Measurements from ENCODE around the gene SF3B4.

SF3B4 gene

DNA sequence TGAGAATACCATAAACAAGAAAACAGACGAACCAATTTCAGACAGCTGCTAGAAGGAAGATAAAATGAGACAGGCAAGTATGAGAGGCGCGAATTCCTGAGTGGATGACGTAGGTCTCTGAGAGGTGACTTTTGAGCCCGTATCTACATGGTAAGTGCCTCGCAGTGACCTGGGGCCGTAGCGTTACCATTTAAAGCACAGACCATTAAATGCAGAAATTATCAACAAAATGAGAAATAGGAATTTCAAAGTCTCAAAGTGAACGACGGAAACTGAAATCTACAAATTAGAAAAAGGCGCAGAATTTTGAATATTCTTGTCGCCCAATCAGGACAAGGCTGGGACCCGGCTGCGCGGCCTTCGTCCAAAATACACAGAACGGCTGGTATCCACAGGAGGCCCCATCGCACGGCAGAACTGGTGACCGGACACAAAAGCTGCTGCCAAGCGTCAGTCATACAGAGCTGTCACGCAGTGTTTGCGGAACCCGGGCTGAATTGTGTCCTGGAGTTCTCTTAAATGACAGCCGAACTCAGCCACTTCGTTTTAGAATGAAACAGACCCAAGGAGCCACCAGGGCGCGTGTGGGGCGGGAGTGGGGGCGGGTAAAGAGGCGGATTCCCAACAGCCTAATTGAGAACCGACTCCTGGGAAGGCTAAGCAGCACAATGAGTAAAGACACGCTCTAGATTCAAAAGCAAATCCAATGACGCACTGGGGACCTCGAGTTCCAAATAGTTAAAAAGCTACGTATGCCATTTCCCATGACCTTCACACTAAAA is 42.1 kb downstream of the SF3B4 start:
- H3K27ac ChIP-seq (ENCODE audit: low read length), result no peak overlapping the region
- no peak overlapping the region for H3K4me3 ChIP-seq (ENCODE audit: low read depth in 1 of 2, low read length in 2 of 2)
- H3K27me3 ChIP-seq (ENCODE audit: insufficient read depth, low read length, poor library complexity), result no peaks in the 10 kb centered on the region
- H3K4me2 ChIP-seq (ENCODE audit: insufficient read depth, low read length), result no peak overlapping the region
- TF ChIP-seq, protein P1, sequence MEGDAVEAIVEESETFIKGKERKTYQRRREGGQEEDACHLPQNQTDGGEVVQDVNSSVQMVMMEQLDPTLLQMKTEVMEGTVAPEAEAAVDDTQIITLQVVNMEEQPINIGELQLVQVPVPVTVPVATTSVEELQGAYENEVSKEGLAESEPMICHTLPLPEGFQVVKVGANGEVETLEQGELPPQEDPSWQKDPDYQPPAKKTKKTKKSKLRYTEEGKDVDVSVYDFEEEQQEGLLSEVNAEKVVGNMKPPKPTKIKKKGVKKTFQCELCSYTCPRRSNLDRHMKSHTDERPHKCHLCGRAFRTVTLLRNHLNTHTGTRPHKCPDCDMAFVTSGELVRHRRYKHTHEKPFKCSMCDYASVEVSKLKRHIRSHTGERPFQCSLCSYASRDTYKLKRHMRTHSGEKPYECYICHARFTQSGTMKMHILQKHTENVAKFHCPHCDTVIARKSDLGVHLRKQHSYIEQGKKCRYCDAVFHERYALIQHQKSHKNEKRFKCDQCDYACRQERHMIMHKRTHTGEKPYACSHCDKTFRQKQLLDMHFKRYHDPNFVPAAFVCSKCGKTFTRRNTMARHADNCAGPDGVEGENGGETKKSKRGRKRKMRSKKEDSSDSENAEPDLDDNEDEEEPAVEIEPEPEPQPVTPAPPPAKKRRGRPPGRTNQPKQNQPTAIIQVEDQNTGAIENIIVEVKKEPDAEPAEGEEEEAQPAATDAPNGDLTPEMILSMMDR (IDR thresholded peaks at IDR 0.05; ENCODE audit: borderline replicate concordance, extremely low read depth, low read length, poor library complexity, severe bottlenecking), result no peak
- no peak for TF ChIP-seq EZH2 (IDR thresholded peaks at IDR 0.05; ENCODE audit: borderline replicate concordance, low read depth, low read length, severe bottlenecking)
- no peaks in the 10 kb centered on the region for H4K20me1 ChIP-seq (ENCODE audit: insufficient read depth, low read length)
- no peaks in the 10 kb centered on the region for H3K79me2 ChIP-seq (ENCODE audit: insufficient read depth, low read length)
- no peak overlapping the region for H2AFZ ChIP-seq (ENCODE audit: low read depth, low read length)
- no peaks in the 10 kb centered on the region for H3K4me1 ChIP-seq (ENCODE audit: insufficient read depth, low read length)
- DNase-seq, result no peak
- no peaks in the 10 kb centered on the region for H3K36me3 ChIP-seq (ENCODE audit: insufficient read depth, low read length)
- ATAC-seq (ENCODE audit: insufficient read depth, low read depth), result no peak
- no peak overlapping the region for H3K9ac ChIP-seq (ENCODE audit: low read depth, low read length)
- H3K9me3 ChIP-seq (ENCODE audit: insufficient read depth, low read length, severe bottlenecking), result no peaks in the 10 kb centered on the region

DNA sequence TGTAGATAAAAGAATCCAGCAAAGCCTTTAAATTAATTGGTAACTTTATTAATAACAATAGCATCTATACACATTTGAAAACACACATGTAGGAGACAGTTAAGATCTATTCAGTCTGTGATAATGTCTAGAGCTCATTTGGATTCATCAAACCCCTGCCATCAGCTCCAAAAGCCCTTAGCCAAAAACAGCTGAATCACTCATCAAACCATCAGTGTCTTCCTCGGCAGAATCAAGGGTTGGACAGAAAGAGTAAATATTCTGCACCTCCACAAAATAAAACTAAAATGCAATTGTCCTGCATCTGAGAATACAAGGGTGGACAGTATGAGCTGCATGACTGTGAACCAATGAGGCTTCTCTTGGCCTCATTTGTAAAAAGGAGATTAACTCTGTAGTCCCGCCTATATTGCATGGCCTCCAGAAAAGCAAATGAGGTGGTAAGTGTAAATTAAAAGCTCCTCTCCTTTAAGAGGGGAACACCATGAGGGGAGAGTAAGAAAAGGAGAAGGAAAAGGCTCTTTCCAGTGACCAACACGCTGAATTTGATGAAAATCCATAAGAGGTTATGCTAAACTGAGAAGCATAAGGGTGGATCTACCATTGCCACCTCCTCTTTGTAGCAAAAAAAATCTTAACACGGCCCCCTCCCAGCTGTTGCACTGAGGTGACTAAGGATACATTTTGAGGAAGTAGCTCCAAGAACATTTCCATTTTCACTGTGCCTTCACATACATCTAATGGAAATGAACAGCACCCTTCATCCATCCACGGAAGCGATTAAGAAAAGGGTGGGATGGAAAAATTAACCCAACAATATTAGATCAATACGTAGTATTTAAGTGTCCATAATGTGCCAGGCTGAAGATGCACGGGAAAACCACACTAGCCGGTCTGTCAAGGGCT is 42.9 kb downstream of the SF3B4 start:
- H3K9ac ChIP-seq (ENCODE audit: low read depth, low read length), result no peak overlapping the region
- TF ChIP-seq, protein P1 (IDR thresholded peaks at IDR 0.05; ENCODE audit: borderline replicate concordance, extremely low read depth, low read length, poor library complexity, severe bottlenecking), result no peak
- no peak for TF ChIP-seq EZH2 (IDR thresholded peaks at IDR 0.05; ENCODE audit: borderline replicate concordance, low read depth, low read length, severe bottlenecking)

DNA sequence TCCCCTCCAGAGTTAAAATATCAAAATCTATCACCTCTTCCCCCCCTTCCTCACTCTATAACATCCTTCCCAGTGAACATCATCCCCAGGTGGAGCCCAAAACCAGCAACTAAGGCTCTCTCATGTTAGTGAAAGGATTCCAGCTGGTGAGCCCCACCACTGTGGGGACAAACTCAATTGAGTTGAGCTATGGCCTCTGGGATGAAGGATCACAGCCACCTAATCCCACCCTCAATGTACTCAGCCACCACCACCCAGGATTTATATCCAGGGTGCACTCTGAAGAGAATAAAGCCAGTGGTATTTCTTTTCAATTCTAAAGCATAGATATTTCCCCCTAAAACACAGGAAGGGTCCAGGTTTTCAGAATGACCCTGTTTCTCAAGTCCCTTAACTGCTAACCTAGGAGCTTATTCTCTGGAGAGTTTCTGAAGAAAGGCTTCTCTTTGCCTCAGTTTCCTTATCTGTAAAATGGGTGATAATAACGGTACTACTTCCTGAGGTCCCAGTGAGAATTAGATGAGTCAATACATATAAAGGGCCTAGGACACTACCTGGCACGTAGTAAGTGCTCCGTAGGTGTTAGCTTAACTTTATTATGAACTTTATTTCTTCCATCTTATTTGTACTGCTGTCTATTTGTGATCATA is 43.9 kb downstream of the SF3B4 start:
- H3K36me3 ChIP-seq (ENCODE audit: insufficient read depth, low read length), result no peaks in the 10 kb centered on the region
- no peak for DNase-seq
- H3K4me1 ChIP-seq (ENCODE audit: insufficient read depth, low read length), result peaks cover 9% of the 10 kb centered on the region
- H3K79me2 ChIP-seq (ENCODE audit: insufficient read depth, low read length), result no peaks in the 10 kb centered on the region
- H3K9ac ChIP-seq (ENCODE audit: low read depth, low read length), result no peak overlapping the region
- no peaks in the 10 kb centered on the region for H4K20me1 ChIP-seq (ENCODE audit: insufficient read depth, low read length)
- TF ChIP-seq EZH2 (IDR thresholded peaks at IDR 0.05; ENCODE audit: borderline replicate concordance, low read depth, low read length, severe bottlenecking), result no peak
- TF ChIP-seq, protein P1 (IDR thresholded peaks at IDR 0.05; ENCODE audit: borderline replicate concordance, extremely low read depth, low read length, poor library complexity, severe bottlenecking), result no peak
- no peaks in the 10 kb centered on the region for H3K27me3 ChIP-seq (ENCODE audit: insufficient read depth, low read length, poor library complexity)
- H3K27ac ChIP-seq (ENCODE audit: low read length), result no peak overlapping the region
- H3K4me3 ChIP-seq (ENCODE audit: low read depth in 1 of 2, low read length in 2 of 2), result no peak overlapping the region
- no peaks in the 10 kb centered on the region for H3K9me3 ChIP-seq (ENCODE audit: insufficient read depth, low read length, severe bottlenecking)
- no peak overlapping the region for H3K4me2 ChIP-seq (ENCODE audit: insufficient read depth, low read length)
- ATAC-seq (ENCODE audit: insufficient read depth, low read depth), result no peak
- H2AFZ ChIP-seq (ENCODE audit: low read depth, low read length), result no peak overlapping the region

More for the DNA sequence above, 42.9 kb downstream of the SF3B4 start:
- DNase-seq (no peak), ATAC-seq (ENCODE audit: insufficient read depth, low read depth) (no peak)
- no peaks in the 10 kb centered on the region for H3K79me2 ChIP-seq (ENCODE audit: insufficient read depth, low read length)
- H3K4me3 ChIP-seq (ENCODE audit: low read depth in 1 of 2, low read length in 2 of 2), result no peak overlapping the region
- H3K9me3 ChIP-seq (ENCODE audit: insufficient read depth, low read length, severe bottlenecking), result no peaks in the 10 kb centered on the region
- no peak overlapping the region for H2AFZ ChIP-seq (ENCODE audit: low read depth, low read length)
- H3K36me3 ChIP-seq (ENCODE audit: insufficient read depth, low read length), result no peaks in the 10 kb centered on the region
- no peaks in the 10 kb centered on the region for H3K27me3 ChIP-seq (ENCODE audit: insufficient read depth, low read length, poor library complexity)
- no peak overlapping the region for H3K4me2 ChIP-seq (ENCODE audit: insufficient read depth, low read length)
- no peak overlapping the region for H3K27ac ChIP-seq (ENCODE audit: low read length)
- peaks cover 3% of the 10 kb centered on the region for H3K4me1 ChIP-seq (ENCODE audit: insufficient read depth, low read length)
- no peaks in the 10 kb centered on the region for H4K20me1 ChIP-seq (ENCODE audit: insufficient read depth, low read length)

All from DND-41 (cell line).